ENCODE measurements around the gene INSR.

INSR gene

GRCh38 chr19:7294558-7295212 is 471 bp upstream of the INSR start:
- DNase-seq = peak; percentile 17

- no peak for DNase-seq
These were observed 1.1 kb downstream of the INSR start for GRCh38 chr19:7292950-7293761.

DNA sequence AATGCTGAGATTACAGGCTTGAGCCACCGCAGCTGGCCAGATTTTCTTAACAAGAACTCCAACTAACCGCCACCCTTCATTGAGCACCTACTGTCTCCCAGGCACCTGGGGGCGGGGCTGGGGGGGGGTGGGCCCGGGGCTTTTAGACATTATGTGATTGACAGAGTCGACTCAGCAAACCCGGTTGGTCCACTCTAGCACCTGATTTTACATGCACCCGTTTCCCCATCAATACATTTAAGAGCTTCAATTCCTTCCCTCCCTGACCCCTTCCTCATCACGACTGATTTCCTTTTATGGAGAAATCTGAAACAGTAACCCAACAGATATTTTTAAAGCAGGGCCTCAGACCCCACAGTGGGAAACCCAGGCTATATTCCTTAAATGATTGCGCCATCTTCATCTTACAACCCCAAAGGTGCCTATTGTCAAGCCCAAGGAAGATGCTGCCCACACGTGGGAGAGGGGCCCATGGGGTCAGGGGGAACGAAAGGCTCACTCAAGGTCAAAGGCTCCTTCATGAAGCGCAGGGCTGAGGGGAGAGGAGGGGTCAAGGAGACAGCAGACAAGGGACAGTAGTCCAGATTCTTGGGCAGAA is 1.8 kb downstream of the INSR start:
- DNase-seq = no peak

DNA sequence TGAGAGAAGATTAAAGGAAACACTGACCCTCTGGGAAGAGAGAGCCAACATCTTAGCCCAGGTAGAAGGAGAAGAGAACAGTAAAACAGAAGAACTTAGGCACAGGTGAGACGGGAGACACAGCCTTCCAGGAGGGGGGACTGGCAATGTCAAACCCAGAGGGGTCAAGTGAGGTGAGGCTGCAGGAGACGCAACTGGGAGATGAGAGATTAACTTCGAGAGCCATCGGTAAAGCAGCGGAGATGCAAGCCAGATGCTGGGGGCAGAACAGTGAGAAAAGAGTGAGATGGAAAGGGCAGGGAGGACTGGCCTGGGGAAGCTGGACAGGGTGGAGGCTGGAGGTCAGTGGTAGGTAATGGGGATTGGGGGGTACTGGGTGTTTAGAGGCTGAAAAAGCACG is 5.2 kb downstream of the INSR start:
- DNase-seq = no peak

DNA sequence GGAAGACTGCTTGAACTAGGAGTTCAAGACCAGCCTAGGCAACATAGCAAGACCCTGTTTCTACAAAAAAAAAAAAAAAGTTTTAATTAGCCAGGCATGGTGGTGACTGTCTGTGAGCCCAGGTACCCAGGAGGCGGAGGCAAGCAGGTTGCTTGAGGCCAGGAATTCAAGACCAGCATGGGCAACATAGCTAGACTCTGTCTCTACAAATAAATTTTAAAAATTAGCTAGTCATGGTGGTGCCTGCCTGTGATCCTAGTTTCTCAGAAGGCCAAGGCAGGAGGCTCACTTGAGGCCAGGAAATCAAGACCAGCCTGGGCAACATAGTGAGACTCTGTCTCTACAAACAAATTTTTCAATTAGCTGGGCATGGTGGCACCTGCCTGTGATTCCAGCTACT is 6.1 kb downstream of the INSR start:
- DNase-seq = no peak

DNA sequence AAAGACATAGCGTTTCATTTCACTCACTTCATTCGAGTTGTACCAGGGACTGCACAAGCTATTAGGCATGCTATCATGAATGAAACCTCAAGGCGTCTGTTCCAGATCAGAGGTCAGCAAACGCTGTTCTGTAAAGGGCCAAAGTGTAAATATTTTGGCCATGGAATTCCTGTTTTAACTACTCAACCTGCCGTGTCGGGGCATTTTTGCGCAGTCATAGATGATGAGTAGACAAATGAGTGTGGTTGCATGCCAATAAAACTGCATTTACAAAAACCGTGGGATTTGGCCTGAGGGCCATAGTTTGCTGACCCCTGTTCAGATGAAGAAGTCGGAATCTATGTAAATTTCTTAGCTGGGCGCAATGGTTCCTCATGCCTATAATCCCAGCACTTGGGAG is 6.5 kb downstream of the INSR start:
- DNase-seq = no peak

- no peak for DNase-seq
These were observed 13.1 kb downstream of the INSR start for GRCh38 chr19:7280940-7281666.

GRCh38 chr19:7272856-7273578 is 21.2 kb downstream of the INSR start:
- DNase-seq = peak; percentile 42

- DNase-seq = no peak
These were observed 25.5 kb downstream of the INSR start for GRCh38 chr19:7268705-7269098.

DNA sequence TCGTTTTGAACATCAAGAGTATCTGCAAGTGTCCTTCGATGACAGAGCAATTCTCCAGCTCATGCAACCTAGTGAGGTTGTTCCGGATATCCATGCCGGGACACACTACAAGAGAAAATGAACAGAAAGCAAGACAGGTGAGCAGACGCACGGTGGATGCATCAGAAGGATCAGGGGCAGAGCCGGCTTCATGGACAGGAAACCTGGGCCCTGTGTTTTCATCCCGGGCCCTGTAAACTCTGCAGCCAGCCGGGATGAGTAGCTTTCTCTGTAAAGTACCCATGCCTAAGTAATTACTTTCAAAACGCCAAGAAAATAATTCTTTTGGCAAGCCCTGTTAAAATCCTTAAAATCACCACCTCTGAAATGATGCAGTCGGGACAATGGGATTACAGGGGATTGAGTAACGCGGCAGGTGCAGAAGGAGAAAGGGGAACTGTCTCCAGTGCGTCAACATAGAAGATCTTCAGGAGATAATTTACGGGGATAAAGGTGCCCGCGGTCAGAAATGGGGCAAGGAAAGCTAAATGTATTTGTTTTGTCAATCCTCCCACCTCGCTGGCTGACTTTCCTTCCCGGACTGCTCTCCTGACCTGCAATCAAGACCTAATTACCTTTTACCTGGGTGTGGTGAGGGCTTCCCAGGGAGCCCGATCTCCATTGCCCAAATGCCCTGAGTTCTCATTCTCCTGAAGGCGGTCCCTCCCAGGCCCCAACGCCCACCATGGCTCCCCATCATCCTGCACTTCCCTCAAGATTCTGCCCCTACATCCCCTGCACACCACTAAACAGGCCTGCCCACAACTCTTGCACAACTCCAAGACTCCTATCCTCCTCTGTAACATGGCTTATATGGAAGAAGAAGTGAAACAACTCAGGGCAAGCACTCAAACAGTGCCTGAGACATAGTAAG is 26.2 kb downstream of the INSR start:
- no peak for DNase-seq

GRCh38 chr19:7266832-7267231 is 27.4 kb downstream of the INSR start:
- no peak for DNase-seq

DNA sequence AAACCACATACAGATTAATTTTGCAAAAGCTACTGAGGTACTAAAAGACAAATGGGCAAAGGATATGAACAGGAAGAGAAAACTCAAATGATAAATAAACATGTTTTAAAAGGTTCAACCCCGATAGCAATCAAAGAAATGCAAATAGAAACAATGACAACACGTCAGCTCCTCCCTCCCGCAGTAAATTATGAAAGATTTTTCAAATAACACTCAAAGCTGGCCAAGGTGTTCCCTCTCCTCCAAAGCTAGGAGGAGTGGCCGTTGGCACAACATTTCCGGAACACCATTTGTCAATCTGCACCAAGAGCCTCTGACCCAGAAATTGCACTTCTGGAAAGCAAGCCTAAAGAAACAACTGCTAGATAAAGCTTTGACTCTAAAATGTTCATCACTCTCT is 28.3 kb downstream of the INSR start:
- DNase-seq = no peak

- no peak for DNase-seq
These were observed 29.4 kb downstream of the INSR start for GRCh38 chr19:7264858-7265257.

DNA sequence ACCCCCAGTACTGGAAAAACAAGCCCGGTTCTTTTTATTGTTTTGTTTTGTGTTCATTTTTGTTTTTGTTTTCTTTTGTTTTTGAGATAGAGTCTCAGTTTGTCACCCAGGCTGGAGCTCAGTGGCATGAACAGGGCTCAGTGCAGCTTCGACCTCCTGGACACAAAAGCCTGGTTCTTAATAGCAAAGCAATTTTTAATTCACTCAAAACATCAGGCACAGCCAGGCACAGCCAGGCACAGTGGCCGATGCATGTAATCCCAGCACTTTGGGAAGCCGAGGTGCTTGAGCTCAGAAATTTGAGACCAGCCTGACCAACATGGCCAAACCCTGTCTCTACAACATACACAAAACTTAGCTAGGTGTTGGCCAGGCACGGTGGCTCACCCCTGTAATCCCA is 30.7 kb downstream of the INSR start:
- DNase-seq = no peak

- no peak for DNase-seq
These were observed 31.1 kb downstream of the INSR start for GRCh38 chr19:7263066-7263465.

- DNase-seq = no peak
These were observed 31.7 kb downstream of the INSR start for GRCh38 chr19:7262470-7262869.

DNA sequence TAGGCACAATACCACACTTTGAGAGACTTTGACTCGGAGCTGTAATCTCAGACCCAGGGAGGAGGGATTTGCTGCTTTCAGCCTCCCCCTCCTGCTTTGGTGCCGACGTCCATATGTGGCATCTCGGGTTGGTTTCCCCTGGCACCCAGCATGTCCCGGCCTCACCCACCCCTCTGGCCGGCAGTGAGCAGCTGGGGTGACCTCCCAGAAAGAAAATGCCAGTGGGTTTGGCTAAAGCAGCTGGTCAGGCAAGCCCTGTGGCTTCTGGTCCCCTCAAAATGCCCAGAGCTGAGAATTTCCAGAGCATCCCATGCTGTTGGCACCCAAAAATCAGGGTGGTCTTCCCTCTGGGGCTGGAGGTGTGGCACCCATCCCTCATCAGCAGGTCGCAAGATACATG is 34.1 kb downstream of the INSR start:
- no peak for DNase-seq

- no peak for DNase-seq
These were observed 35.3 kb downstream of the INSR start for GRCh38 chr19:7258840-7259395.

- no peak for DNase-seq
These were observed 36.0 kb downstream of the INSR start for GRCh38 chr19:7258041-7258839.
